OCI-LY7 (cell line): ENCODE measurements around the gene FNDC3B. TPM values are rescaled to one million over a fixed set of nuclear protein-coding genes. Genes with fewer than 3 reads are reported as not detected.

Experiments
- BruUV-seq: library from RNA; stranded (reverse); fragments of 400-500 nt; replicated peaks from 2 replicates; lab custom pipeline; 2021; lab: Mats Ljungman, UMichigan
- CTCF ChIA-PET: fragments of 300-600 bp; sonication (Branson Sonifier 250); formaldehyde crosslinking; loops from one replicate; lab custom pipeline; 2022; ENCODE audit warnings: antibody characterized with exemption; ENCODE audit not compliant: unreplicated experiment; lab: Charles Lee
- POLR2A ChIA-PET: fragments of 300-600 bp; sonication (Branson Sonifier 250); formaldehyde crosslinking; loops from one replicate; lab custom pipeline; 2022; ENCODE audit warnings: antibody characterized with exemption; lab: Charles Lee
- DNase-seq: peaks from one replicate; pipeline ENCODE4 v3.0.0-alpha.2; 2015; ENCODE audit warnings: low spot score
- H2AFZ ChIP-seq: fragments of 200-600 bp; sonication (generic), shearing (Covaris generic); 2 replicates; pipeline ENCODE4 v1.6.1; 2014; ENCODE audit warnings: mild to moderate bottlenecking, antibody characterized with exemption, low read length, moderate library complexity
- H3K27ac ChIP-seq: fragments of 200-600 bp; sonication (generic); 2 replicates; pipeline ENCODE4 v1.5.1; 2014; ENCODE audit warnings: mixed run types, low read depth, mild to moderate bottlenecking, moderate library complexity, low read length, inconsistent platforms; ENCODE audit not compliant: poor library complexity, severe bottlenecking
- H3K36me3 ChIP-seq: fragments of 200-600 bp; sonication (generic); 2 replicates; pipeline ENCODE4 v1.6.1; 2014; ENCODE audit warnings: mild to moderate bottlenecking, antibody characterized with exemption, low read length, moderate library complexity, mixed read lengths; ENCODE audit not compliant: insufficient read depth
- H3K4me1 ChIP-seq: fragments of 200-600 bp; sonication (generic); 2 replicates; pipeline ENCODE4 v1.5.1; 2014; ENCODE audit warnings: mild to moderate bottlenecking, low read length; ENCODE audit not compliant: insufficient read depth, poor library complexity, severe bottlenecking
- H3K4me2 ChIP-seq: fragments of 200-600 bp; sonication (generic); 2 replicates; pipeline ENCODE4 v1.6.1; 2014; ENCODE audit warnings: mild to moderate bottlenecking, low read length
- H3K4me3 ChIP-seq: fragments of 200-600 bp; sonication (generic); 2 replicates; pipeline ENCODE4 v1.5.1; 2014; ENCODE audit warnings: mild to moderate bottlenecking, low read depth, low read length; ENCODE audit not compliant: poor library complexity, severe bottlenecking
- H3K79me2 ChIP-seq: fragments of 200-600 bp; sonication (generic); 2 replicates; pipeline ENCODE4 v1.6.1; 2016; ENCODE audit warnings: low read depth, mild to moderate bottlenecking, low read length, moderate library complexity, mixed read lengths; ENCODE audit not compliant: insufficient read depth
- H3K9me2 ChIP-seq: fragments of 200-600 bp; sonication (generic); 2 replicates; pipeline ENCODE4 v1.6.1; 2016; ENCODE audit warnings: mild to moderate bottlenecking, low read length, mixed read lengths; ENCODE audit not compliant: insufficient read depth
- H3K9me3 ChIP-seq: fragments of 200-600 bp; sonication (generic); 2 replicates; pipeline ENCODE4 v1.6.1; 2014; ENCODE audit warnings: mild to moderate bottlenecking, mixed run types, low read length, mixed read lengths
- H4K20me1 ChIP-seq: fragments of 200-600 bp; sonication (generic); 2 replicates; pipeline ENCODE4 v1.6.1; 2014; ENCODE audit warnings: mild to moderate bottlenecking, antibody characterized with exemption, low read length, moderate library complexity, mixed read lengths; ENCODE audit not compliant: insufficient read depth
- CTCF ChIP-seq: fragments of 200-600 bp; sonication (generic); conservative IDR thresholded peaks from 2 replicates; pipeline ENCODE4 v1.5.1; 2014; ENCODE audit warnings: mild to moderate bottlenecking, antibody characterized with exemption, low read length, moderate library complexity, mixed read lengths
- EZH2phosphoT487 ChIP-seq: fragments of 200-600 bp; sonication (generic); IDR thresholded peaks from 2 replicates; pipeline ENCODE4 v1.6.1; 2018; ENCODE audit warnings: low read depth, borderline replicate concordance, mild to moderate bottlenecking, mixed run types, antibody characterized with exemption, low read length, moderate library complexity, mixed read lengths
- intact Hi-C: fragments of 100-400 bp; cut with micrococcal nuclease; formaldehyde crosslinking; loops from one replicate; pipeline ENCODE4 v1.10.0; 2022; ENCODE audit not compliant: unreplicated experiment
- total RNA-seq, 2 experiments: library from RNA; depleted of rRNA in 1 of 2; stranded (reverse); fragments of >200 nt in 1 of 2; shearing (Covaris generic) in 1 of 2; gene quantifications; 2 replicates each; pipeline ENCODE4 v1.2.3, GENCODE V29; 2014 to 2022

FNDC3B gene
- total RNA-seq, 2 experiments from 2014 or later, result 23.3 to 28.5 TPM

GRCh38 chr3:172276103-172276502 lies 236.7 kb downstream of the FNDC3B start:
- Histone ChIP-seq H3K4me3 (no peak overlapping the region), H4K20me1 (no peaks in the 10 kb centered on the region), H3K36me3 (no peaks in the 10 kb centered on the region), H3K79me2 (no peaks in the 10 kb centered on the region), H2AFZ (no peak overlapping the region), H3K9me3 (no peaks in the 10 kb centered on the region), H3K4me2 (no peak overlapping the region), H3K27ac (no peak overlapping the region), H3K9me2 (no peaks in the 10 kb centered on the region), H3K4me1 (peaks cover 8% of the 10 kb centered on the region)
- DNase-seq, result peak; percentile 31
- intact Hi-C loops, result no loop called here
- BruUV-seq, result no TSS peak
- POLR2A ChIA-PET, result interaction anchor here (0.6 to 1.6 kb wide), 5 partner anchors 15 to 1252 kb away, joined by 3 to 4 read pairs (median 3); no protein-coding TSS in a partner anchor
- TF ChIP-seq CTCF (peak; percentile 48), EZH2phosphoT487 (no peak)
- CTCF ChIA-PET, result no interaction called here

GRCh38 chr3:172277151-172277652 lies 237.8 kb downstream of the FNDC3B start:
- H4K20me1 ChIP-seq, result no peaks in the 10 kb centered on the region
- intact Hi-C loops, result no loop called here

More at GRCh38 chr3:172277151-172277652, 237.8 kb downstream of the FNDC3B start:
- Histone ChIP-seq H3K36me3 (no peaks in the 10 kb centered on the region), H3K27ac (no peak overlapping the region), H3K9me3 (no peaks in the 10 kb centered on the region), H3K79me2 (no peaks in the 10 kb centered on the region), H2AFZ (no peak overlapping the region), H3K4me3 (no peak overlapping the region), H3K9me2 (no peaks in the 10 kb centered on the region), H3K4me1 (peaks cover 3% of the 10 kb centered on the region), H3K4me2 (no peak overlapping the region)
- ChIA-PET CTCF (no interaction called here), POLR2A (interaction anchor here (0.7 kb wide), 1 partner anchor 38 kb away, joined by 3 read pairs; no protein-coding TSS in a partner anchor)
- DNase-seq, result no peak
- BruUV-seq, result no TSS peak
- TF ChIP-seq CTCF (no peak), EZH2phosphoT487 (no peak)
